H9 (cell line): Measurements from ENCODE around the gene ERICH2. TPM values are rescaled to one million over a fixed set of nuclear protein-coding genes. Genes with fewer than 3 reads are reported as not detected.

Experiments
- DNase-seq: peaks from one replicate; pipeline ENCODE4 v3.0.0-alpha.2; 2017
- H2AFZ ChIP-seq: one replicate; pipeline ENCODE4 v1.6.1; 2013; ENCODE audit warnings: mild to moderate bottlenecking, low read length, control low read depth, moderate library complexity
- H2AK5ac ChIP-seq: 2 replicates; pipeline ENCODE4 v1.6.1; 2013; ENCODE audit warnings: low read length, control low read depth, mixed read lengths; ENCODE audit not compliant: insufficient read length
- H2BK120ac ChIP-seq: one replicate; pipeline ENCODE4 v1.6.1; 2013; ENCODE audit warnings: low read depth, mild to moderate bottlenecking, low read length, control low read depth, inconsistent platforms; ENCODE audit not compliant: poor library complexity, severe bottlenecking
- H2BK12ac ChIP-seq: 2 replicates; pipeline ENCODE4 v1.6.1; 2013; ENCODE audit warnings: low read length, control low read depth, mixed read lengths, low read depth; ENCODE audit not compliant: insufficient read length
- H2BK15ac ChIP-seq: 2 replicates; pipeline ENCODE4 v1.6.1; 2013; ENCODE audit warnings: low read depth, low read length, control low read depth
- H2BK20ac ChIP-seq: one replicate; pipeline ENCODE4 v1.6.1; 2013; ENCODE audit warnings: low read depth, mild to moderate bottlenecking, low read length, control low read depth, inconsistent platforms; ENCODE audit not compliant: poor library complexity, severe bottlenecking
- H2BK5ac ChIP-seq: 2 replicates; pipeline ENCODE4 v1.6.1; 2013; ENCODE audit warnings: low read length, control low read depth, mixed read lengths; ENCODE audit not compliant: insufficient read length
- H3K14ac ChIP-seq: 2 replicates; pipeline ENCODE4 v1.6.1; 2013; ENCODE audit warnings: low read length, control low read depth; ENCODE audit not compliant: insufficient read depth
- H3K18ac ChIP-seq: 2 replicates; pipeline ENCODE4 v1.6.1; 2013; ENCODE audit warnings: low read depth, mild to moderate bottlenecking, mixed read lengths, low read length, control low read depth; ENCODE audit not compliant: insufficient read length
- H3K23ac ChIP-seq: 2 replicates; pipeline ENCODE4 v1.6.1; 2013; ENCODE audit warnings: low read length, control low read depth, mixed read lengths, low read depth; ENCODE audit not compliant: insufficient read length
- H3K23me2 ChIP-seq: 2 replicates; pipeline ENCODE4 v1.6.1; 2013; ENCODE audit warnings: low read depth, mild to moderate bottlenecking, mixed read lengths, low read length, control low read depth; ENCODE audit not compliant: insufficient read length, poor library complexity, severe bottlenecking
- H3K27ac ChIP-seq: 2 replicates; pipeline ENCODE4 v1.5.1; 2013; ENCODE audit warnings: low read length, control low read depth, mixed read lengths, low read depth; ENCODE audit not compliant: insufficient read length
- H3K27me3 ChIP-seq: 2 replicates; pipeline ENCODE4 v1.6.1; 2013; ENCODE audit warnings: low read length, control low read depth, inconsistent platforms; ENCODE audit not compliant: insufficient read depth
- H3K4ac ChIP-seq: 2 replicates; pipeline ENCODE4 v1.6.1; 2013; ENCODE audit warnings: low read depth, mild to moderate bottlenecking, control low read depth, inconsistent platforms, low read length, moderate library complexity
- H3K4me1 ChIP-seq: 2 replicates; pipeline ENCODE4 v1.6.1; 2013; ENCODE audit warnings: low read length, control low read depth, inconsistent platforms; ENCODE audit not compliant: insufficient read depth
- H3K4me2 ChIP-seq: 2 replicates; pipeline ENCODE4 v1.6.1; 2013; ENCODE audit warnings: low read length, control low read depth, mixed read lengths; ENCODE audit not compliant: insufficient read length, insufficient read depth
- H3K56ac ChIP-seq: 2 replicates; pipeline ENCODE4 v1.6.1; 2013; ENCODE audit warnings: low read depth, mild to moderate bottlenecking, mixed read lengths, low read length, control low read depth; ENCODE audit not compliant: insufficient read length
- H3K79me1 ChIP-seq: 2 replicates; pipeline ENCODE4 v1.6.1; 2013; ENCODE audit warnings: low read depth, mild to moderate bottlenecking, moderate library complexity, low read length, control low read depth, inconsistent platforms; ENCODE audit not compliant: insufficient read depth, poor library complexity, severe bottlenecking
- H3K79me2 ChIP-seq: 2 replicates; pipeline ENCODE4 v1.6.1; 2013; ENCODE audit warnings: low read length, control low read depth, inconsistent platforms; ENCODE audit not compliant: insufficient read depth
- H3K9ac ChIP-seq: 2 replicates; pipeline ENCODE4 v1.6.1; 2013; ENCODE audit warnings: low read length, control low read depth, mixed read lengths; ENCODE audit not compliant: insufficient read length; ENCODE audit errors: extremely low read depth
- H3K9me3 ChIP-seq: one replicate; pipeline ENCODE4 v1.6.1; 2013; ENCODE audit warnings: low read depth, low read length, inconsistent platforms; ENCODE audit not compliant: control insufficient read depth
- H3T11ph ChIP-seq: one replicate; pipeline ENCODE4 v1.6.1; 2013; ENCODE audit warnings: mild to moderate bottlenecking, low read length, control low read depth, inconsistent platforms
- H4K20me1 ChIP-seq: one replicate; pipeline ENCODE4 v1.6.1; 2013; ENCODE audit not compliant: control insufficient read depth, insufficient read length, insufficient read depth
- H4K5ac ChIP-seq: 2 replicates; pipeline ENCODE4 v1.6.1; 2013; ENCODE audit warnings: low read depth, mild to moderate bottlenecking, mixed read lengths, low read length, control low read depth; ENCODE audit not compliant: insufficient read length
- H4K8ac ChIP-seq: replicated peaks from 2 replicates; pipeline ENCODE4 v1.6.1; 2013; ENCODE audit warnings: low read length, control low read depth, mixed read lengths, low read depth; ENCODE audit not compliant: insufficient read length
- H4K91ac ChIP-seq: 2 replicates; pipeline ENCODE4 v1.6.1; 2013; ENCODE audit warnings: low read depth, mild to moderate bottlenecking, moderate library complexity, mixed read lengths, low read length, control low read depth; ENCODE audit not compliant: insufficient read length
- H3K27ac Mint-ChIP-seq, 3 experiments: 2 replicates in 2 of 3; 3 replicates in 1 of 3; pipeline ENCODE4 v1.8.0; 2020 to 2021; ENCODE audit warnings: mixed read lengths in 3 of 3, mild to moderate bottlenecking in 1 of 3, moderate library complexity in 1 of 3
- H3K27me3 Mint-ChIP-seq: 2 replicates; pipeline ENCODE4 v1.8.0; 2021; ENCODE audit warnings: low read depth, mild to moderate bottlenecking, moderate library complexity, mixed read lengths
- H3K36me3 Mint-ChIP-seq, 3 experiments: 2 replicates in 2 of 3; 3 replicates in 1 of 3; pipeline ENCODE4 v1.8.0; 2020 to 2021; ENCODE audit warnings: low read depth in 3 of 3, mixed read lengths in 3 of 3; ENCODE audit not compliant: insufficient read depth in 1 of 3
- H3K4me1 Mint-ChIP-seq, 2 experiments: 2 replicates each; pipeline ENCODE4 v1.8.0; 2020; ENCODE audit warnings: mixed read lengths in 2 of 2
- H3K4me3 Mint-ChIP-seq, 2 experiments: 2 replicates in 1 of 2; 3 replicates in 1 of 2; pipeline ENCODE4 v1.8.0; 2020 to 2021; ENCODE audit warnings: mild to moderate bottlenecking in 2 of 2, mixed read lengths in 2 of 2, moderate library complexity in 1 of 2
- H3K9me3 Mint-ChIP-seq, 2 experiments: 2 replicates in 1 of 2; 3 replicates in 1 of 2; pipeline ENCODE4 v1.8.0; 2020; ENCODE audit warnings: mild to moderate bottlenecking in 2 of 2, mixed read lengths in 2 of 2, moderate library complexity in 1 of 2
- CTCF ChIP-seq: fragments of 200-600 bp; sonication (generic); conservative IDR thresholded peaks from 3 replicates; pipeline ENCODE4 v1.8.0; 2021; ENCODE audit warnings: antibody characterized with exemption, mild to moderate bottlenecking
- WGBS: extraction: QIAGEN DNeasy Blood & Tissue Kit; methylation state at CpG from one replicate; pipeline ENCODE4 v1.1.7; 2013; ENCODE audit warnings: missing lambda C conversion rate, low lambda C conversion rate, mixed read lengths; ENCODE audit not compliant: insufficient read length; ENCODE audit errors: extremely low coverage; 5-methylcytosine and 5-hydroxymethylcytosine counted together
- total RNA-seq: library from RNA; stranded (reverse); gene quantifications from 2 replicates; pipeline ENCODE4 v1.2.1, GENCODE V29; 2021

ERICH2 gene
- total RNA-seq, 1 experiment from 2014 or later: 1.2 TPM

GRCh38 chr2:170779304-170779703, 9.1 kb downstream of the ERICH2 start:
- Histone ChIP-seq H4K8ac (no peak overlapping the region), H2BK20ac (no peak overlapping the region), H3K4me1 (no peaks in the 10 kb centered on the region), H2BK12ac (no peak overlapping the region), H3K9me3 (no peaks in the 10 kb centered on the region), H4K20me1 (no peaks in the 10 kb centered on the region), H4K91ac (no peak overlapping the region), H3T11ph (no peak overlapping the region), H3K18ac (no peak overlapping the region), H3K79me2 (no peaks in the 10 kb centered on the region), H3K23me2 (no peaks in the 10 kb centered on the region), H3K27me3 (no peaks in the 10 kb centered on the region), H2BK15ac (no peak overlapping the region), H2BK5ac (no peak overlapping the region), H3K27ac (no peak overlapping the region), H3K4me2 (no peak overlapping the region), H2BK120ac (no peak overlapping the region), H3K23ac (no peak overlapping the region), H3K56ac (no peak overlapping the region), H3K79me1 (no peaks in the 10 kb centered on the region), H3K4ac (no peak overlapping the region), H3K14ac (no peak overlapping the region), H3K9ac (no peak overlapping the region), H2AK5ac (no peak overlapping the region), H4K5ac (no peak overlapping the region), H2AFZ (no peak overlapping the region)
- no peak overlapping the region for H3K4me3 Mint-ChIP-seq
- peaks cover 6% of the 10 kb centered on the region in 2 experiments for H3K4me1 Mint-ChIP-seq
- WGBS: no CpG with 5 or more reads among the region's 1 CpG
- no peak for TF ChIP-seq CTCF
- no peak for DNase-seq
- no peak overlapping the region for H3K27ac Mint-ChIP-seq
- no peaks in the 10 kb centered on the region for H3K27me3 Mint-ChIP-seq
- no peaks in the 10 kb centered on the region for H3K36me3 Mint-ChIP-seq
- H3K9me3 Mint-ChIP-seq: no peaks in the 10 kb centered on the region; a peak in 1 of 5 replicates
